Hippocampal formation (tissue), 2 donors: ENCODE measurements around the gene GPM6B.
A peak's percentile ranks its signal among the peaks of the same experiment; 100 is the strongest.

Source experiments
- DNase-seq, 2 donors: peaks; one replicate each; lab custom pipeline; 2025; lab: John Stamatoyannopoulos, UW

GPM6B gene

GRCh38 chrX:13816643-13817627 lies at the start of gene GPM6B:
Gene GPM6B, minus strand, starts transcription at chrX:13817093. Its CDS starts 189 bp downstream, at chrX:13816904.
- DNase-seq = peak; percentile 43 to 67

GRCh38 chrX:13864264-13864663 lies 47.4 kb upstream of the GPM6B start:
- DNase-seq = no peak

DNA sequence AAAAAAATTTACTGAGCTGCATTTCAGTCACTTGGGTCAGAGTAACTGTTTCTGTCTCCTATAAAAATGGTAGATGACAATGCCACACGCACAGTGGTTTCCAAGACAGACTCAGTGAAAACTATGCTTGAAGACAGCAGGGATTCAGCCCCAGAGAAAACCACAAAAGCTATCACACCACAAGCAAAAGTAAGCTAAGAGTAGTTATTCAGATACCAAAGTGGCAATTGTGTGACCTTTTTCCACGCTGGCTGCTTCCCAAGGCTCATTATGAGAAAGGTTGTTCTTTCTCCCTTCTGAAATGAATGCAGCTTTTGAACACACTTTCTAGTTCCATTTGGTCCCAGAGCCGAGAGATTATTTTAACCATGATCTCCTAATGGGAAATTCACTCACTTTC lies 46.4 kb upstream of the GPM6B start:
- DNase-seq = no peak

DNA sequence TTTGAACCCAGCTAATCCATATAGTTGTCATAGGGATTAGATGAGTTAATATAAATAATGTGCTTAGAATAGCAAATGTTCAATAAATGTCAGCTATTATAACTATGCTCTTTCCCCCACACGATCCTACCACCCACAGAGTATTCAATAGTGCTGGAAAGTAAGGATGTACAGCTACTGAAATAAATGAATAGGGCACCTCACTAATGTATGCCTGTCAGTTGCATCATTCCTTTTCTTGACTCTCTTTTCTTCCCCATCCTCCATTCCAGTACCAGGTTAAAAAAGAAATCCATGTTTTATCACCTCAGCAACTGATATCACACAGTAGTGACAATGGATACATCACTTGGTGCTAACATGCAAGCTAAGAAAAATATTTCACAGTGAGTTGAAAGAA lies 42.8 kb upstream of the GPM6B start:
- DNase-seq = no peak

GRCh38 chrX:13857804-13858203 lies 40.9 kb upstream of the GPM6B start:
- no peak for DNase-seq

DNA sequence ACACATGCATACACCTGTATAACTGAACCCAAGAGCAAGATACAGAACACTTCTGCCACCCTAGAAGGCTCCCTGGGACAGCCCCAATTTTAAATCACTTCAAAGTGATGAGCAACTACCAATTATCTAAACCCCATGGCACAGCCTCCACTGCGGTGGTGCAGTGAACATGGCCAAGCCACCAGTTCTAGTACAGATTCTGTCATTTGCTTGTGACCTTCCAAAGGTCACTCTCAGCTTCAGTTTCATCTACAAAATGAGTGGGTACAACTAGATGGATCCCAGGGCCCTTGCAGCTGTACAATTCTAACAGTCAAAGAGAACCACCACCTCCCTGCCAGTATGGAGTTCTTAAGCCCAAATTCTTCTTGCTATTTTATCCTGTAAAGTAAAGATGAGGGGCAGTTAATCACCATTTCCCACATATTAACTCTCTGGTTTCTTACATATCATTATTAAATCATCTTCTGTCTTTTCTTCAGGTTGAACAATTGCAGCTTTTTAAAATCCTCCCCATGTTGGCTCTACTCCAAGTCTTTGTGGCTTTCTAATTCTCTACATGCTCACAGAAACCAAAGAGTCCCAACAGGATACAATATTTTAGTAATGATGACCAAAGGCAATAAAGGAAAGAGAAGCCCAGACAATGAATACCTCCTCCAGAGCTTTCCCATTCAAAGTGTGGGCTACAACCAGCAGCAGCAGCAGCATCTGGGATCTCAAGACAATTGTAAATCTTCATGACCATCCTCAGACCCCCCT lies 39.0 kb upstream of the GPM6B start:
- no peak for DNase-seq

GRCh38 chrX:13854003-13854402 lies 37.1 kb upstream of the GPM6B start:
- peak in 1 of 2 donors; percentile 12 for DNase-seq

DNA sequence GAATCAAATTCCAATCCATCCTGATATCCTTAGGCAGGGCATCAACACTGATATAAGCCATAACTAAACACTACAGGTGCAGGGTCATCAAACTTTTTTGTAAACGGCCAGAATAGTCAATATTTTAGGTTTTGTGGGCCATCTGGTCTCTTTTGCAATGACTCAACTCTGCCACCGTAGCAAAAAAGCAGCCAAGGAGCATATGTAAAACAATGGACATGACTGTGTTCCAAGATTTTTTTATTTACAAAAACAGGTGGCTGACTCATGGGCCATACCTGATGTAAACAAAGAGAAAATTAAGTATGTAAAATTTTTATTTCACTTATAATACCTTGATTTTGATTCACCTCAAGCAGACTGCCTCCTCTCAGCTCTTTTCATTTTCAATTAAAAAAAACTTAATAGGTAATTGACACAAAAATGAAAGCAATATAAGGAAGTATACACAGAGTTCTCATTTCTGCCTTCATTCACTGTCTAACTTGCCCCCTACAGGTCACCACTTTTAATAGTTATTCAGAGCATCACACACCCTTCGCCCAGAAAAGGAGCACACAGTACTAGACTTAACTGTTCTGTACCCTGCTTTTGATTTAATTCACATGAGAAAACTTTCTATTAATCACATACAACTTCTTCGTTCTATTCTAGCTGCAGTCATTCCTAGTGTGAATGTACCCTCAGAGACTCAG lies 35.3 kb upstream of the GPM6B start:
- no peak for DNase-seq

DNA sequence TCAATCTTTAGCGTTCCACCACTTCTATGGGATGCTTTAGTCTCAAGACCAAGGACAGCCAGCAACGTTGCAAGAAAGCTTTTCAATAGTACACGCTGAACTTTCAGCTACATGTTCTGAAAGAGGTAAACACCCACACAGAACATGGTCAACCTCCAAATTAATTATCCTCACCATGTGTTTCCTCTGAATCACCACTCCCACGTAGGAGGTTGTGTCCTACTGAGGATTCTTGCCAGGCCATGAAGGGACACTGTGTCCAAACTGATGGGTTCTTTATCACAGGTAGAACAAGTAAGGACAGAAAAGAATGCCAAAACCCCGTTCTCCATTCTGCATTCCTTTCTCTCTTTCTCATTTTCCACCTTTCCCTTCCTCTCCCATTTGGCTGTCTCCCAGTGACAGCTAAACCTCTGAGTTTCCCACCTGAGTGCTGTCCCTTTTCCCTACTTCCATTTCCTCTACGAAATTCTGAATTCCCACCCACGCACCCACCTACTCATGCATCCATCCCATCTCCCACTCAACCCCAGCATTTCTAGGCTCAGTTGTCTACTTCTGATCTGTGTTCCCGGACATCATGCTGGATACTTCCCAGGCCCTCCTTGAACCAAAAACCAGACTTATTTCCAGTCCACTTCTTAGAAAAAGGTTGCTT lies 29.0 kb upstream of the GPM6B start:
- no peak for DNase-seq

GRCh38 chrX:13843150-13843721 lies 26.3 kb upstream of the GPM6B start:
- no peak for DNase-seq

DNA sequence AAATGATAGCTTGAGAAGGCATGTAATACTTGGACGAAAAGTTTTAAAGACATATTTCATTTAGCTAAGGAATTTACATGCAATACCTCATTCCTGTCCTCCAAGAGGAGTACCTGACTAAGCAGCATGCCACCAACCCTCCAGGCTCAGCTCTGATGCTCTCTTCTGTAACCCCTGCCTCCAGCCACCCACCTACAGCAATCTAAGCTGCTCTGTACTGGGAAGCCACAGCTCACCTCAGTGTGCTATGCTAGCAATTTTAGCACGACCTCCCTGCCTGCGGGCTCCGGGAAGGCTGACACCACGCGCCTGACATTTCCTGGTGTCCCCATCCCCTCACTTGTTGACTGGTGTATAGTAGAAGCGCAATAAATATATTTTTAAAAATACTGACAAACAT lies 23.2 kb upstream of the GPM6B start:
- no peak for DNase-seq

DNA sequence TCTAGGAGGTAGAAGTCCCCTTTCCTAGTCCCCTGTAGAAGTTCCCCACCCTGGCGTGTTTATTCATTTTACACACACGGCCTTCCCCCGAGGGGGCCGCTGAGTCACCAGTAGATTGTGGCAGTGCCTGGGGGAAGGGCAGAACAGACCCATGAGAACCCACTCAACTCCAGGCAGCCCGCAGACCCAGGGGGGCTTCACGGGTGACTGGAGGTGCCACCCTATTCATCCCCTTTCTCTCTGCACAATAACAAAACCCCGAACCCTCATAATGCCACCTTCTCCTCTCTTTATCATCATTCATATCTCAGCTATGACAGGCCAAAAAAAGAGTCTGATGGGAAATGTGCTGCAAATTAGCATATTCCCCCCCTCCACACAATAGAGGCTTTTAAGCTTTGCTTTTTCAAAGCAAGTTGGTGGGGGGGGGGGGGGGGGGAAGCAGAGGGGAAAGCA lies 20.4 kb upstream of the GPM6B start:
- peak; percentile 42 to 62 for DNase-seq

- DNase-seq = no peak
These were observed 19.7 kb upstream of the GPM6B start for GRCh38 chrX:13836575-13836974.

DNA sequence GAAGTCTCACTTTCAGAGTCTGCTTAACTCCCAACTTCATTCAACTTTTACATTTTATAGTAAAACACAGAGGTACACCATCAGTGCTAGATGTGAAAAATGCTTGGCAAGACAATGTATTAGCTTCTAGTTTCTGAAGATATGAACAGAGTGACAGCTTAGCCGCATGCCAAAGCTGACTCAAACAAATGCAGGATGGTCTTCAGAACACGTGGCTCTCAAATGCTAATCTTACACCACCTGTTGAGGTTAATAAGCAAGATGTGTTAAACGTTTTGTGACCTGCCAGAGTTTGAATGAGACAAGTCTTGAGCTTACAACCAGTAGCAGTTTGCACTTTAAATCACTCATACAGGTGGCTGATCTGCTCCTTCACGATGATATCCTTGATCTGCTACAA lies 18.9 kb upstream of the GPM6B start:
- no peak for DNase-seq

DNA sequence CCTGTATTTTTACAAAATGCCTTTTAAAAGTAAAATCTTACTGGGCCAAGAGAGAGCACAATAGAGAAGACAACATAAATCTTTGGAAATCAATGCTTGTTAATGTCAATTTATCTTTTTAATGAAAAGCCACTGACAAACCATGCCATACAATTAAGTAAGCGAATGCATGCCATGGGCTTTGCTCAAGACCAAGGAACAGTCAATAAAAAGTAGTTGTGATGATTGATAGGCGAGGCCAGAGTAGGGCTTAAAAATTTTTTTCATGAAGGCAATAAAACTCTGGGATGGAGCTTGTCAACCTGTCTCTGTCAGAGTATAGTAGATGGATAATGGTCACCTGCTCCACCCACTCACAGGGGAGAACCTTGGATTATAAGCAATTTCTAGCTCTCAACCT lies 17.5 kb upstream of the GPM6B start:
- DNase-seq = no peak

DNA sequence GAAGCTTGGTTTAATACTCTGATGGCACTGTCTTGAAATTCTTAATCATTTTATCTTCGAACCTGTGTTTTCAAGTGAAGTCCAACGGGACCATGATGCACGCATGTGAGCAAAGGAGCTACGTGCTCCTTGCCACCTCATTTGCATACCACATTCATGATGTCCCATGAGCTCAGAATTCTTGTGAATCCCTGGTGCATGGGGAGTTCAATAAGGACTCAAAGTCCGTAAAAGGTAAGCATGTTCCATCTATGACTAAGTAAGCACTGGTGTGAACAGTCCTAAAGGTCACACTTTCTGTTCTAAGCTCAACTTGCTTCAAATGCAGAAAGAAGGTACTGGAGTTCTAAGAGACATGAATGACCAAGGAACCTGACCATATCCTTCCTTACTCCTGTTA lies 13.1 kb upstream of the GPM6B start:
- DNase-seq = no peak

DNA sequence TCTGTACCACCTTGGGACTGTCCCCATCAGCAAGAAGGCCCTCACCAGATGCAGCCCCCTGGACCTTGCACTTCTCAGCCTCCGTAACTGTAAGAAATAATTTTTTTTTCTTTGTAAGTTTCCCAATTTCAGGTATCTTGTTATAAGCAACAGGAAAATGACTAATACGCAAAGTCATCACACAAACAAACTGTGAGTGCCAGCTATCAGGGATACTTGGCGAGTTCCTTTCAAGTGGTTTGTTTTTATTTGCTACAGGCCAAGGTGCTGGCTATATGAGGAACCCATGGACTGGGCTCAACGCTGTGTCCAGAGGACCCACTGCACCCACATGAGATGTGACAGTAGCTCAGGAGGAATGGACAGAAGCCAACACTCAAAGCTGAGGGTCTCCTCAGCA lies 11.5 kb upstream of the GPM6B start:
- DNase-seq = no peak

DNA sequence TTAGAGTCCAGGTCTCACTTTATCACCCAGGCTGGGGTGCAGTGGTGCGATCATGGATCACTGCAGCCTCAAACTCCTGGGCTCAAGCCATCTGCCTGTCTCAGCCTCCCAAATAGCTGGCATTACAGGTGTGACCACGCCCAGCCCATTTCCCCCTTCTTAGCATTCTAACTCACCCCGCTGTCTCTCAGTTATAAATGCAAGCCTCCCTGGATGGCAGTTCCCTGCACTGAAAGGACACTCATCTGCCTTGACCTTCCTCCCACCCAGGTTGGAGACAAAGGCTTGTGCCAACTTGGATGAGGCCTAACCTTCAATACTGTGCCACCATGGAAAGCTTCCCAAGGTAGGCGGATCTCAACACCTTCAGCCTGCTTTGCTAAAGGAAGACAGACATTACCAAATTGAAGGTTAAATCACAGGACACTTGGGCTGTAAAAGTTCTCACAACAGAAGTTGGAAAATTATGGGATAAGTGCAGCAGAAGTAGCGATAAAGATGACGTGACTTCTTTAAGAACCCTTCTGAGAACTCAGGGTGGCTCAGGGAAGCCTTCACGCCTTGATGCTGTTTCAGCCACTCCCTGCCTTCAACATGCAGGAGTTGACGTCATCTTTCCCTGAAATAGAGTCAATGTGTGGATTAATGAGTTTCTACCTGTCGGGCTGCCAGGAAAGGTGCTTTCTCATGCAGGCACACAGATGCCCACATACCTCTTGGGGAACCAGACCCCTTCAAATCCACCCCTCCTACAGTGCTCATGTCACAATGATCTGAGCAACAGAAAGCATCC lies 10.6 kb upstream of the GPM6B start:
- no peak for DNase-seq

DNA sequence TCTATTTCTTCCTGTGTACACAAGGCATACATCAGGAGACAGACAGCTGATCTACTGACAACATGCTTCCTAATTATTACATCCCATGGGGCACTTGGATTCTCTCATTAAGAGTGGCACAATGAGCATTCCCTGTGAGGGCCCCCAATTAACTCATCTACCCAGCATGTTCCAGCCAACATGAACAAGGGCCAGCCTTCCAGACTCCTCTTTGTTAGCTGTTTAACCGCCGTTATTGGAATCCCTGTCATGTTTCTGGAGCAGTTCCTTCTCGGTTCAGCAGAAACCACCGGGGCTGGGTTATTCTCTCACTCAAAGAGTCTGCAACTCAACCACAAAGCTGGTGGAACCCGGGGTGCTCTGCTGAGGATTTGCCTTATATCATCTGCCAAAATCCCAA lies 9.9 kb upstream of the GPM6B start:
- no peak for DNase-seq

- no peak for DNase-seq
These were observed 8.4 kb upstream of the GPM6B start for GRCh38 chrX:13825178-13825762.
